ENCODE results near the gene LIM2. TPM values are rescaled to one million over a fixed set of nuclear protein-coding genes. Genes with fewer than 3 reads are reported as not detected.
A peak's percentile ranks its signal among the peaks of the same experiment; 100 is the strongest.

LIM2 gene
- total and polyA plus RNA-seq, 7 experiments from 2014 or later: 1.2 TPM; not detected in 6

GRCh38 chr19:51372649-51373504, 14.9 kb downstream of the LIM2 start, which contains the start of gene NKG7:
Gene NKG7, minus strand, starts transcription at chr19:51372654. Its CDS starts 119 bp downstream, at chr19:51372535.
- intact Hi-C loops (cut with micrococcal nuclease): no loop called here
- ChIA-PET CTCF (no interaction called here), POLR2A (no interaction called here)
- H3K4me1 Mint-ChIP-seq: peaks cover 42 to 82% (median 52%) of the 10 kb centered on the region in 7 donors
- H3K36me3 Mint-ChIP-seq: peaks cover 0 to 11% (median 0%) of the 10 kb centered on the region in 5 donors
- Histone ChIP-seq H3K36me3 (ENCODE audit: control insufficient read depth in 2 of 3, insufficient read depth in 3 of 3, low read length in 3 of 3) (no peaks in the 10 kb centered on the region), H3K9me3 (ENCODE audit: control insufficient read depth in 2 of 3, low read length in 3 of 3) (no peaks in the 10 kb centered on the region), H3K27me3 (ENCODE audit: control insufficient read depth in 2 of 2, insufficient read depth in 2 of 2, low read length in 2 of 2) (no peaks in the 10 kb centered on the region), H3K4me3 (ENCODE audit: low read length) (peak within 1 kb of the TSS; percentile 37), H3K27ac (ENCODE audit: low read depth, low read length) (peak within 1 kb of the TSS; percentile 38), H3K4me1 (ENCODE audit: control insufficient read depth in 2 of 2, insufficient read depth in 2 of 2, low read length in 2 of 2) (peaks cover 16 to 53% of the 10 kb centered on the region in 2 donors)
- DNase-seq (peak in 1 of 9 donors; percentile 77), ATAC-seq (peak; percentile 71)
- H3K27me3 Mint-ChIP-seq: no peaks in the 10 kb centered on the region
- H3K4me3 Mint-ChIP-seq: peak within 1 kb of the TSS in 5 of 10 donors; percentile 38 to 88 (median 77)
- peak within 1 kb of the TSS in 8 of 9 donors; percentile 60 to 94 (median 86) for H3K27ac Mint-ChIP-seq
- peaks cover 0 to 5% (median 0%) of the 10 kb centered on the region in 11 donors for H3K9me3 Mint-ChIP-seq

GRCh38 chr19:51372021-51372648, 15.6 kb downstream of the LIM2 start:
- ATAC-seq (no peak), DNase-seq (no peak)
- Histone ChIP-seq H3K27ac (ENCODE audit: low read depth, low read length) (peak overlapping the region; percentile 38), H3K4me1 (ENCODE audit: control insufficient read depth in 2 of 2, insufficient read depth in 2 of 2, low read length in 2 of 2) (peaks cover 16 to 53% of the 10 kb centered on the region in 2 donors), H3K4me3 (ENCODE audit: low read length) (peak overlapping the region; percentile 37), H3K36me3 (ENCODE audit: control insufficient read depth in 2 of 3, insufficient read depth in 3 of 3, low read length in 3 of 3) (no peaks in the 10 kb centered on the region), H3K27me3 (ENCODE audit: control insufficient read depth in 2 of 2, insufficient read depth in 2 of 2, low read length in 2 of 2) (no peaks in the 10 kb centered on the region), H3K9me3 (ENCODE audit: control insufficient read depth in 2 of 3, low read length in 3 of 3) (no peaks in the 10 kb centered on the region)
- ChIA-PET CTCF (no interaction called here), POLR2A (no interaction called here)
- Mint-ChIP-seq H3K36me3 (peaks cover 0 to 11% (median 0%) of the 10 kb centered on the region in 5 donors), H3K27ac (peak overlapping the region in 8 of 9 donors; percentile 60 to 94 (median 86)), H3K9me3 (peaks cover 0 to 5% (median 0%) of the 10 kb centered on the region in 11 donors), H3K4me3 (peak overlapping the region in 5 of 10 donors; percentile 21 to 88 (median 77)), H3K27me3 (no peaks in the 10 kb centered on the region), H3K4me1 (peaks cover 42 to 88% (median 52%) of the 10 kb centered on the region in 7 donors)
- intact Hi-C loops (cut with micrococcal nuclease): no loop called here

DNA sequence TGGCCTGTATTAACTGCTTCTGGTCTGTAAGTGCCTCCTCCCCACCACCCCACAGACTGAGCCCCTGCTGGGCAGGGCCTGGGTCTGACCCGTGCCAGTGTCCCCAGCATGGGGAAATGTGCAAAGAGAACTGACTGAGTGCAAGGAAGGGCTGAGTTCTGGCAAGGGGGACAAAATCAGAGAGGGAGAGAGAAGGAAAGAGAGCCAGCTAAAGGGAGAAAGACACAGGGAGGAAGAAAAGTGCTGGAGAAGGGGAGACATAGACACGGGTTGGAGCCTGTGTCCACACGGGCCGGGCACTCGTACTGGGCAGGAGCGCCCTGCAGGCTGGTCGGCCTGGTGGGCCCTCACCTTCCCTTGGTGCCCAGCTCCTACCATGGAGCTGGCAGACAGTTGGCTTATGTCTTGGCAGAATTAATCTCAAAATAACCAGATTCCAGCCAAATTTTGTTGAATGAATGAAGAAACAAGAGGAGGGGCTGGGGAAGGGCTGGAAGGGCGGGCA, 16.5 kb downstream of the LIM2 start:
- intact Hi-C loops (cut with micrococcal nuclease): no loop called here
- ATAC-seq (no peak), DNase-seq (no peak)
- H3K9me3 Mint-ChIP-seq: peaks cover 0 to 5% (median 0%) of the 10 kb centered on the region in 11 donors
- POLR2A ChIA-PET: no interaction called here
- Histone ChIP-seq H3K4me3 (ENCODE audit: low read length) (peak overlapping the region; percentile 37), H3K27ac (ENCODE audit: low read depth, low read length) (no peak overlapping the region), H3K36me3 (ENCODE audit: control insufficient read depth in 2 of 3, insufficient read depth in 3 of 3, low read length in 3 of 3) (no peaks in the 10 kb centered on the region), H3K9me3 (ENCODE audit: control insufficient read depth in 2 of 3, low read length in 3 of 3) (no peaks in the 10 kb centered on the region), H3K4me1 (ENCODE audit: control insufficient read depth in 2 of 2, insufficient read depth in 2 of 2, low read length in 2 of 2) (peaks cover 16 to 51% of the 10 kb centered on the region in 2 donors), H3K27me3 (ENCODE audit: control insufficient read depth in 2 of 2, insufficient read depth in 2 of 2, low read length in 2 of 2) (no peaks in the 10 kb centered on the region)
- CTCF ChIA-PET: no interaction called here
- H3K27me3 Mint-ChIP-seq: no peaks in the 10 kb centered on the region
- peak overlapping the region in 4 of 10 donors; percentile 39 to 88 (median 80) for H3K4me3 Mint-ChIP-seq
- peaks cover 0 to 11% (median 0%) of the 10 kb centered on the region in 5 donors for H3K36me3 Mint-ChIP-seq
- peak overlapping the region in 6 of 9 donors; percentile 6 to 94 (median 40) for H3K27ac Mint-ChIP-seq
- peaks cover 49 to 88% (median 53%) of the 10 kb centered on the region in 7 donors for H3K4me1 Mint-ChIP-seq

GRCh38 chr19:51370230-51370629, 17.5 kb downstream of the LIM2 start:
- ChIA-PET CTCF (no interaction called here), POLR2A (no interaction called here)
- intact Hi-C loops (cut with micrococcal nuclease): no loop called here
- H3K4me1 ChIP-seq (ENCODE audit: control insufficient read depth in 2 of 2, insufficient read depth in 2 of 2, low read length in 2 of 2): peaks cover 21 to 44% of the 10 kb centered on the region in 2 donors
- H3K36me3 ChIP-seq (ENCODE audit: control insufficient read depth in 2 of 3, insufficient read depth in 3 of 3, low read length in 3 of 3): no peaks in the 10 kb centered on the region
- Mint-ChIP-seq H3K4me3 (peak overlapping the region in 7 of 10 donors; percentile 19 to 88 (median 35)), H3K9me3 (peaks cover 0 to 3% (median 0%) of the 10 kb centered on the region in 11 donors), H3K36me3 (peaks cover 0 to 9% (median 0%) of the 10 kb centered on the region in 5 donors), H3K27me3 (no peaks in the 10 kb centered on the region), H3K27ac (peak overlapping the region in 8 of 9 donors; percentile 1 to 94 (median 56)), H3K4me1 (peaks cover 47 to 85% (median 51%) of the 10 kb centered on the region in 7 donors)
- no peaks in the 10 kb centered on the region for H3K27me3 ChIP-seq (ENCODE audit: control insufficient read depth in 2 of 2, insufficient read depth in 2 of 2, low read length in 2 of 2)
- DNase-seq (no peak), ATAC-seq (no peak)
- H3K4me3 ChIP-seq (ENCODE audit: low read length): peak overlapping the region; percentile 37
- H3K27ac ChIP-seq (ENCODE audit: low read depth, low read length): no peak overlapping the region
- no peaks in the 10 kb centered on the region for H3K9me3 ChIP-seq (ENCODE audit: control insufficient read depth in 2 of 3, low read length in 3 of 3)

GRCh38 chr19:51368366-51369282, 19.1 kb downstream of the LIM2 start, which contains the start of gene CLDND2:
Gene CLDND2, minus strand, starts transcription at chr19:51369003. Its CDS starts 426 bp downstream, at chr19:51368577.
- intact Hi-C loops (cut with micrococcal nuclease): loop anchor here (5.0 to 10.0 kb wide), 3 partner anchors 984 to 1551 kb away; partner anchors contain the start of genes MED25 (in 1 of the 2) and POLD1 (in 1 of the 2)
- ATAC-seq (no peak), DNase-seq (peak in 2 of 9 donors; percentile 7 to 18)
- Histone ChIP-seq H3K4me1 (ENCODE audit: control insufficient read depth in 2 of 2, insufficient read depth in 2 of 2, low read length in 2 of 2) (peaks cover 23 to 28% of the 10 kb centered on the region in 2 donors), H3K27me3 (ENCODE audit: control insufficient read depth in 2 of 2, insufficient read depth in 2 of 2, low read length in 2 of 2) (no peaks in the 10 kb centered on the region), H3K4me3 (ENCODE audit: low read length) (peak within 1 kb of the TSS; percentile 96), H3K27ac (ENCODE audit: low read depth, low read length) (peak within 1 kb of the TSS; percentile 81), H3K9me3 (ENCODE audit: control insufficient read depth in 2 of 3, low read length in 3 of 3) (no peaks in the 10 kb centered on the region), H3K36me3 (ENCODE audit: control insufficient read depth in 2 of 3, insufficient read depth in 3 of 3, low read length in 3 of 3) (no peaks in the 10 kb centered on the region)
- Mint-ChIP-seq H3K36me3 (peaks cover 0 to 8% (median 0%) of the 10 kb centered on the region in 5 donors), H3K9me3 (no peaks in the 10 kb centered on the region), H3K27me3 (no peaks in the 10 kb centered on the region), H3K4me3 (peak within 1 kb of the TSS; percentile 92 to 100 (median 98)), H3K27ac (peak within 1 kb of the TSS in 8 of 9 donors; percentile 88 to 98 (median 95)), H3K4me1 (peaks cover 53 to 82% (median 58%) of the 10 kb centered on the region in 7 donors)
- CTCF ChIA-PET: no interaction called here
- POLR2A ChIA-PET: interaction anchor here (0.8 kb wide), 1 partner anchor 25 kb away, joined by 3 read pairs; no protein-coding TSS in a partner anchor
